IMR-90 (cell line): ENCODE results near the gene ZNF341. TPM values are rescaled to one million over a fixed set of nuclear protein-coding genes. Genes with fewer than 3 reads are reported as not detected.

ENCODE experiments used
- ATAC-seq: fragments of 200-7000 bp; cut with Tn5 transposase; 2 replicates; pipeline ENCODE4 v1.9.1; 2020; ENCODE audit warnings: low read depth, mild to moderate bottlenecking, moderate library complexity
- BruUV-seq: library from RNA; stranded (reverse); fragments of 400-500 nt; replicated peaks from 2 replicates; lab custom pipeline; 2021; lab: Mats Ljungman, UMichigan
- CTCF ChIA-PET: fragments of 300-600 bp; formaldehyde crosslinking; extraction: SDS; loops from one replicate; lab custom pipeline; 2021; ENCODE audit warnings: antibody characterized with exemption; lab: Yijun Ruan, JAX
- POLR2A ChIA-PET: fragments of 300-600 bp; sonication (Branson Sonifier 250); formaldehyde crosslinking; loops from one replicate; lab custom pipeline; 2022; ENCODE audit warnings: antibody characterized with exemption; ENCODE audit not compliant: unreplicated experiment; lab: Charles Lee
- DNase-seq: peaks from one replicate; pipeline ENCODE4 v3.0.0; 2013
- H2AFZ ChIP-seq: replicated peaks from 2 replicates; pipeline ENCODE3; 2013; ENCODE audit warnings: low read length, mild to moderate bottlenecking; ENCODE audit not compliant: poor library complexity
- H2AK5ac ChIP-seq: 2 replicates; pipeline ENCODE4 v1.6.1; 2013; ENCODE audit warnings: low read depth, low read length, inconsistent platforms
- H2AK9ac ChIP-seq: replicated peaks from 2 replicates; pipeline ENCODE3; 2013; ENCODE audit warnings: mild to moderate bottlenecking, low read depth, low read length, moderate library complexity; ENCODE audit not compliant: poor library complexity
- H2BK120ac ChIP-seq: 2 replicates; pipeline ENCODE4 v1.6.1; 2013; ENCODE audit warnings: low read depth, low read length, inconsistent platforms
- H2BK15ac ChIP-seq: 3 replicates; pipeline ENCODE4 v1.6.1; 2013; ENCODE audit warnings: low read depth, low read length, inconsistent platforms
- H2BK20ac ChIP-seq: 2 replicates; pipeline ENCODE4 v1.6.1; 2013; ENCODE audit warnings: low read depth, mild to moderate bottlenecking, inconsistent platforms, low read length, moderate library complexity
- H2BK5ac ChIP-seq: 2 replicates; pipeline ENCODE4 v1.6.1; 2013; ENCODE audit warnings: mild to moderate bottlenecking, low read depth, low read length, inconsistent platforms; ENCODE audit not compliant: poor library complexity, severe bottlenecking
- H3K14ac ChIP-seq: replicated peaks from 2 replicates; pipeline ENCODE4 v1.6.1; 2013; ENCODE audit warnings: low read depth, low read length, inconsistent platforms
- H3K18ac ChIP-seq: 2 replicates; pipeline ENCODE4 v1.6.1; 2013; ENCODE audit warnings: low read depth, low read length, control low read depth
- H3K23ac ChIP-seq: 2 replicates; pipeline ENCODE4 v1.6.1; 2013; ENCODE audit warnings: low read depth, low read length, inconsistent platforms
- H3K27ac ChIP-seq: 2 replicates; pipeline ENCODE4 v1.5.1; 2013; ENCODE audit warnings: mild to moderate bottlenecking, control low read depth, low read length; ENCODE audit not compliant: insufficient read depth
- H3K27me3 ChIP-seq: 2 replicates; pipeline ENCODE4 v1.6.1; 2013; ENCODE audit warnings: low read length; ENCODE audit not compliant: control insufficient read depth, insufficient read depth
- H3K36me3 ChIP-seq: 2 replicates; pipeline ENCODE4 v1.6.1; 2013; ENCODE audit warnings: low read length, mixed read lengths; ENCODE audit not compliant: control insufficient read depth, insufficient read depth
- H3K4ac ChIP-seq: 2 replicates; pipeline ENCODE4 v1.6.1; 2013; ENCODE audit warnings: low read depth, low read length, inconsistent platforms
- H3K4me1 ChIP-seq: 2 replicates; pipeline ENCODE4 v1.6.1; 2013; ENCODE audit warnings: low read length, mixed read lengths; ENCODE audit not compliant: control insufficient read depth, insufficient read depth
- H3K4me2 ChIP-seq: 2 replicates; pipeline ENCODE4 v1.6.1; 2013; ENCODE audit warnings: low read depth, mild to moderate bottlenecking, control low read depth, low read length, moderate library complexity
- H3K4me3 ChIP-seq: 2 replicates; pipeline ENCODE4 v1.5.1; 2013; ENCODE audit warnings: low read depth, mild to moderate bottlenecking, control low read depth, low read length, moderate library complexity; ENCODE audit not compliant: insufficient read depth
- H3K56ac ChIP-seq: 2 replicates; pipeline ENCODE4 v1.6.1; 2013; ENCODE audit warnings: low read length, inconsistent platforms; ENCODE audit not compliant: insufficient read depth; ENCODE audit errors: extremely low read depth
- H3K79me1 ChIP-seq, 2 experiments: 2 replicates each; pipeline ENCODE4 v1.6.1; 2013; ENCODE audit warnings: low read length in 2 of 2, inconsistent platforms in 1 of 2, low read depth in 1 of 2
- H3K9ac ChIP-seq: 2 replicates; pipeline ENCODE4 v1.6.1; 2013; ENCODE audit warnings: low read depth, low read length, control low read depth
- H3K9me1 ChIP-seq: 2 replicates; pipeline ENCODE4 v1.6.1; 2013; ENCODE audit warnings: low read length, inconsistent platforms; ENCODE audit not compliant: insufficient read depth
- H3K9me3 ChIP-seq: 2 replicates; pipeline ENCODE4 v1.6.1; 2013; ENCODE audit warnings: low read length; ENCODE audit not compliant: control insufficient read depth, insufficient read depth
- H4K20me1 ChIP-seq: 2 replicates; pipeline ENCODE4 v1.6.1; 2013; ENCODE audit warnings: low read length, inconsistent platforms; ENCODE audit not compliant: insufficient read depth
- H4K5ac ChIP-seq: 2 replicates; pipeline ENCODE4 v1.6.1; 2013; ENCODE audit warnings: mild to moderate bottlenecking, low read depth, low read length, control low read depth
- H4K8ac ChIP-seq, 2 experiments: 2 replicates each; pipeline ENCODE4 v1.6.1; 2013; ENCODE audit warnings: low read depth in 2 of 2, low read length in 2 of 2, control low read depth in 1 of 2, inconsistent platforms in 1 of 2
- H4K91ac ChIP-seq: 2 replicates; pipeline ENCODE4 v1.6.1; 2013; ENCODE audit warnings: low read depth, low read length, inconsistent platforms; ENCODE audit not compliant: insufficient read depth
- BHLHE40 ChIP-seq: fragments of 150-350 bp; IDR thresholded peaks from 2 replicates; pipeline ENCODE4 v1.6.1; 2016; ENCODE audit warnings: mild to moderate bottlenecking, low read depth, low read length
- CEBPB ChIP-seq: IDR thresholded peaks from 2 replicates; pipeline ENCODE4 v1.6.1; 2012; ENCODE audit warnings: low read depth, low read length, improper control_type of control experiment
- CHD1 ChIP-seq: IDR thresholded peaks from 2 replicates; pipeline ENCODE4 v1.6.1; 2012; ENCODE audit warnings: low read depth, low read length, improper control_type of control experiment
- FOS ChIP-seq: fragments of 150-350 bp; IDR thresholded peaks from 2 replicates; pipeline ENCODE4 v1.6.1; 2016; ENCODE audit warnings: low read depth, low read length
- MAFK ChIP-seq: IDR thresholded peaks from 2 replicates; pipeline ENCODE4 v1.6.1; 2012; ENCODE audit warnings: low read depth, low read length, improper control_type of control experiment
- MAZ ChIP-seq: IDR thresholded peaks from 2 replicates; pipeline ENCODE4 v1.6.1; 2012; ENCODE audit warnings: low read depth, mild to moderate bottlenecking, low read length, improper control_type of control experiment, moderate library complexity, borderline replicate concordance
- MXI1 ChIP-seq: IDR thresholded peaks from 2 replicates; pipeline ENCODE4 v1.6.1; 2012; ENCODE audit warnings: low read depth, mild to moderate bottlenecking, low read length, moderate library complexity, borderline replicate concordance
- NFE2L2 ChIP-seq: fragments of 150-350 bp; IDR thresholded peaks from 2 replicates; pipeline ENCODE4 v1.6.1; 2016; ENCODE audit warnings: low read depth, mild to moderate bottlenecking, low read length
- POLR2A ChIP-seq: IDR thresholded peaks from 2 replicates; pipeline ENCODE4 v1.6.1; 2012; ENCODE audit warnings: mild to moderate bottlenecking, low read depth, low read length
- RAD21 ChIP-seq: IDR thresholded peaks from 2 replicates; pipeline ENCODE4 v1.6.1; 2012; ENCODE audit warnings: low read length, improper control_type of control experiment
- RCOR1 ChIP-seq: IDR thresholded peaks from 2 replicates; pipeline ENCODE4 v1.6.1; 2012; ENCODE audit warnings: mild to moderate bottlenecking, low read length, improper control_type of control experiment; ENCODE audit not compliant: insufficient replicate concordance
- RFX5 ChIP-seq: IDR thresholded peaks from 2 replicates; pipeline ENCODE4 v1.8.0; 2012; ENCODE audit warnings: low read depth, mild to moderate bottlenecking, low read length, moderate library complexity
- SMC3 ChIP-seq: fragments of 150-350 bp; IDR thresholded peaks from 2 replicates; pipeline ENCODE4 v1.6.1; 2016; ENCODE audit warnings: low read depth, mild to moderate bottlenecking, antibody characterized with exemption, low read length, moderate library complexity
- WGBS, 2 experiments: methylation state at CpG; one replicate each; pipeline versions ENCODE4 v1.1.5 to v1.1.7; 2013; ENCODE audit warnings: missing lambda C conversion rate in 2 of 2; ENCODE audit not compliant: insufficient read length in 1 of 2; ENCODE audit errors: extremely low coverage in 2 of 2; 5-methylcytosine and 5-hydroxymethylcytosine counted together
- dilution Hi-C: fragments of 300-500 bp; cut with HindIII; formaldehyde crosslinking; loops from one replicate; pipeline ENCODE4 v1.14.3; 2018; ENCODE audit warnings: low sequenced_read_pairs; ENCODE audit not compliant: unreplicated experiment
- in situ Hi-C: fragments of 300-500 bp; cut with MboI; formaldehyde crosslinking; loops from 3 replicates; pipeline ENCODE4 v1.14.3; 2019; ENCODE audit warnings: low sequenced_read_pairs, inconsistent platforms, mixed read lengths
- intact Hi-C: fragments of 100-400 bp; cut with micrococcal nuclease; formaldehyde crosslinking; loops from 2 replicates; pipeline ENCODE4 v1.10.0; 2022
- polyA plus RNA-seq, 3 experiments: library from polyadenylated mRNA; depleted of rRNA; stranded (reverse); fragments of >200 nt; gene quantifications; 2 replicates each; pipeline ENCODE4 v1.2.3, GENCODE V29; 2012; ENCODE audit warnings: low replicate concordance in 1 of 3
- total RNA-seq: library from RNA; depleted of rRNA; stranded (reverse); fragments of >200 nt; gene quantifications from 2 replicates; pipeline ENCODE4 v1.2.3, GENCODE V29; 2012
- TF ChIP-seq, protein P1 (sequence below): fragments of 150-350 bp; IDR thresholded peaks from 2 replicates; pipeline ENCODE4 v1.6.1; 2016; ENCODE audit warnings: low read depth, mild to moderate bottlenecking, low read length, moderate library complexity, borderline replicate concordance
- TF ChIP-seq, protein P2 (sequence below): conservative IDR thresholded peaks from 2 replicates; pipeline ENCODE4 v1.5.1; 2012; ENCODE audit warnings: mild to moderate bottlenecking, low read depth, low read length, improper control_type of control experiment
- TF ChIP-seq, protein P3 (sequence below): fragments of 150-350 bp; IDR thresholded peaks from 2 replicates; pipeline ENCODE4 v1.6.1; 2017; ENCODE audit warnings: mild to moderate bottlenecking, antibody characterized with exemption, low read length, low read depth

The ZNF341 gene
- total and polyA plus RNA-seq, 2 of the 4 experiments (the other 2 are of a cell fraction): 1.1 to 3.4 TPM

DNA sequence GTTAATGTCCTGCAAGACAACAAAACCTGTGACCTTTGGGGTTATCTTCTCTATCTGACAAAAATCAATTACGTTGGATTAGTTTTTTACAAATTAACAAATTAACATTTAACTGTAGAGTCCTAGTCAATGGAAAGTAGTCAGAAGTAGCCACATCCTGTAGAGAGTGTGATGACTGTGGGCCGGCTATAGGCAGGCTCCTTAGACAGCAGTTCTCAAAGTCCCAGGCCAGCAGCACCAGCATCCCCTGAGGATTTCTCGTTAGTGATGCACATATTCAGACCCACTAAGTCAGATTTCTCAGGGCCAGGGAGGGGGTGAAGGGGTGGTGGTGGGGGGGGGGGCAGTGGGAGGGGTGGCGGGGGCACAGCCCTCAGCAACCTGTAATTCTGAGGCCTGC, 37.2 kb downstream of the ZNF341 start:
- BruUV-seq: no TSS peak
- CTCF ChIA-PET: no interaction called here

More for the DNA sequence above, 37.2 kb downstream of the ZNF341 start:
- no peak overlapping the region for H4K5ac ChIP-seq
- no peak overlapping the region for H2AK5ac ChIP-seq
- WGBS, 2 experiments: no CpG with 5 or more reads among the region's 4 CpGs
- no peak overlapping the region for H3K4me2 ChIP-seq
- no peaks in the 10 kb centered on the region for H4K20me1 ChIP-seq
- in situ Hi-C loops (no loop called here), dilution Hi-C loops (no loop called here), intact Hi-C loops (no loop called here)
- H4K8ac ChIP-seq: no peak overlapping the region
- no peak overlapping the region for H2BK120ac ChIP-seq
- ATAC-seq: no peak
- no peak overlapping the region for H3K18ac ChIP-seq
- no peak overlapping the region for H4K91ac ChIP-seq
- no peaks in the 10 kb centered on the region for H3K9me3 ChIP-seq
- H3K4me3 ChIP-seq: no peak overlapping the region
- no peak for DNase-seq
- no peaks in the 10 kb centered on the region for H3K27me3 ChIP-seq
- no peaks in the 10 kb centered on the region for H3K79me1 ChIP-seq
- H2AFZ ChIP-seq: no peak overlapping the region
- H3K23ac ChIP-seq: no peak overlapping the region
- H2AK9ac ChIP-seq: no peak overlapping the region
- no peak overlapping the region for H2BK20ac ChIP-seq
- no peak overlapping the region for H3K14ac ChIP-seq
- H3K4me1 ChIP-seq: no peaks in the 10 kb centered on the region
- H3K36me3 ChIP-seq: peaks cover 7% of the 10 kb centered on the region; the same call in 1 of the 2 replicates
- no peak overlapping the region for H3K56ac ChIP-seq
- H3K9ac ChIP-seq: no peak overlapping the region
- H3K27ac ChIP-seq: no peak overlapping the region
- H2BK15ac ChIP-seq: no peak overlapping the region
- H3K4ac ChIP-seq: no peak overlapping the region
- peaks cover 6% of the 10 kb centered on the region; the same call in 1 of the 2 replicates for H3K9me1 ChIP-seq
- no peak for TF ChIP-seq RFX5
- TF ChIP-seq NFE2L2: no peak
- TF ChIP-seq, protein P1, sequence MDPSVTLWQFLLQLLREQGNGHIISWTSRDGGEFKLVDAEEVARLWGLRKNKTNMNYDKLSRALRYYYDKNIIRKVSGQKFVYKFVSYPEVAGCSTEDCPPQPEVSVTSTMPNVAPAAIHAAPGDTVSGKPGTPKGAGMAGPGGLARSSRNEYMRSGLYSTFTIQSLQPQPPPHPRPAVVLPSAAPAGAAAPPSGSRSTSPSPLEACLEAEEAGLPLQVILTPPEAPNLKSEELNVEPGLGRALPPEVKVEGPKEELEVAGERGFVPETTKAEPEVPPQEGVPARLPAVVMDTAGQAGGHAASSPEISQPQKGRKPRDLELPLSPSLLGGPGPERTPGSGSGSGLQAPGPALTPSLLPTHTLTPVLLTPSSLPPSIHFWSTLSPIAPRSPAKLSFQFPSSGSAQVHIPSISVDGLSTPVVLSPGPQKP: no peak
- TF ChIP-seq MAFK: no peak
- TF ChIP-seq RCOR1: no peak
- TF ChIP-seq CEBPB: no peak
- no peak for TF ChIP-seq BHLHE40
- TF ChIP-seq, protein P2, sequence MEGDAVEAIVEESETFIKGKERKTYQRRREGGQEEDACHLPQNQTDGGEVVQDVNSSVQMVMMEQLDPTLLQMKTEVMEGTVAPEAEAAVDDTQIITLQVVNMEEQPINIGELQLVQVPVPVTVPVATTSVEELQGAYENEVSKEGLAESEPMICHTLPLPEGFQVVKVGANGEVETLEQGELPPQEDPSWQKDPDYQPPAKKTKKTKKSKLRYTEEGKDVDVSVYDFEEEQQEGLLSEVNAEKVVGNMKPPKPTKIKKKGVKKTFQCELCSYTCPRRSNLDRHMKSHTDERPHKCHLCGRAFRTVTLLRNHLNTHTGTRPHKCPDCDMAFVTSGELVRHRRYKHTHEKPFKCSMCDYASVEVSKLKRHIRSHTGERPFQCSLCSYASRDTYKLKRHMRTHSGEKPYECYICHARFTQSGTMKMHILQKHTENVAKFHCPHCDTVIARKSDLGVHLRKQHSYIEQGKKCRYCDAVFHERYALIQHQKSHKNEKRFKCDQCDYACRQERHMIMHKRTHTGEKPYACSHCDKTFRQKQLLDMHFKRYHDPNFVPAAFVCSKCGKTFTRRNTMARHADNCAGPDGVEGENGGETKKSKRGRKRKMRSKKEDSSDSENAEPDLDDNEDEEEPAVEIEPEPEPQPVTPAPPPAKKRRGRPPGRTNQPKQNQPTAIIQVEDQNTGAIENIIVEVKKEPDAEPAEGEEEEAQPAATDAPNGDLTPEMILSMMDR: no peak
- TF ChIP-seq CHD1: no peak
- TF ChIP-seq, protein P3, sequence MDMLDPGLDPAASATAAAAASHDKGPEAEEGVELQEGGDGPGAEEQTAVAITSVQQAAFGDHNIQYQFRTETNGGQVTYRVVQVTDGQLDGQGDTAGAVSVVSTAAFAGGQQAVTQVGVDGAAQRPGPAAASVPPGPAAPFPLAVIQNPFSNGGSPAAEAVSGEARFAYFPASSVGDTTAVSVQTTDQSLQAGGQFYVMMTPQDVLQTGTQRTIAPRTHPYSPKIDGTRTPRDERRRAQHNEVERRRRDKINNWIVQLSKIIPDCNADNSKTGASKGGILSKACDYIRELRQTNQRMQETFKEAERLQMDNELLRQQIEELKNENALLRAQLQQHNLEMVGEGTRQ: no peak
- TF ChIP-seq POLR2A: no peak
- TF ChIP-seq FOS: no peak
- no peak for TF ChIP-seq RAD21
- no peak for TF ChIP-seq SMC3
- no peak for TF ChIP-seq MXI1
- no peak for TF ChIP-seq MAZ
- H2BK5ac ChIP-seq: no peak overlapping the region
- POLR2A ChIA-PET: no interaction called here
